Measurements from ENCODE around the gene IPO5. TPM values are rescaled to one million over a fixed set of nuclear protein-coding genes. Genes with fewer than 3 reads are reported as not detected.
"Not testable (repeated sequence)": the region's sequence is repeated elsewhere in the genome, so short reads cannot be mapped to it uniquely, and the experiment has no call there.

IPO5 gene
- total RNA-seq, 1 donor from 2014 or later, result 82.2 TPM

DNA sequence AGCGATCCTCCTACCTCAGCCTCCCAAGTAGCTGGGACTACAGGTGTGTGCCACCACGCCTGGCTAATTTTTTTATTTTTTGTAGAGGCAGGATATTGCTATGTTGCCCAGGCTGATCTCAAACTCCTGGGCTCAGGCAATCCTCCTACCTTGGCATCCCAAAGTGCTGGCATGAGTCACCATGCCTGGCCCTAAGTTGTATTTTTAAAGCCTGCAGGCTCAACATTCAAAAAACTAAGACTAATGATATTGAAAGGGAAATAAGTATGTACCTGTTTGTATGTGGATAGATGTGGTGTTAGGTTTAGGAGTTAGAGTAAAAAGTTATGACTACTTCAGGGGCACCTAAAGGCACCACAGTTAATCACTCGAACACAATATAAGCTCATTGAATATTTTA lies 5.4 kb upstream of the IPO5 start:
- DNase-seq (ENCODE audit: extremely low read depth, low read depth, low spot score), result no peak

DNA sequence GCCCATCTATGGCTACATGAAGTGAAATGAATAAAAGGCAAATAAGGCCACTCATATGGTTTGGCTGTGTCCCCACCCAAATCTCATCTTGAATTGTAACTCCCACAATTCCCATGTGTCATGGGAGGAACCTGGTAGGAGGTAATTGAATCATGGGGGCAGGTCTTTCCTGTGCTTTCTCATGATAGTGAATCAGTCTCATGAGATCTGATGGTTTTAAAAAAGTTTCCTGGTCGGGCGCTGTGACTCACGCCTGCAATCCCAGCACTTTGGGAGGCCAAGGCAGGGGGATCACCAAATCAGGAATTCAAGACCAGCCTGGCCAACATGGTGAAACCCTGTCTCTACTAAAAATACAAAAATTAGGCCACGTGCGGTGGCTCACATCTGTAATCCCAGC lies 4.2 kb upstream of the IPO5 start:
- DNase-seq (ENCODE audit: extremely low read depth, low read depth, low spot score), result not testable (repeated sequence)

DNA sequence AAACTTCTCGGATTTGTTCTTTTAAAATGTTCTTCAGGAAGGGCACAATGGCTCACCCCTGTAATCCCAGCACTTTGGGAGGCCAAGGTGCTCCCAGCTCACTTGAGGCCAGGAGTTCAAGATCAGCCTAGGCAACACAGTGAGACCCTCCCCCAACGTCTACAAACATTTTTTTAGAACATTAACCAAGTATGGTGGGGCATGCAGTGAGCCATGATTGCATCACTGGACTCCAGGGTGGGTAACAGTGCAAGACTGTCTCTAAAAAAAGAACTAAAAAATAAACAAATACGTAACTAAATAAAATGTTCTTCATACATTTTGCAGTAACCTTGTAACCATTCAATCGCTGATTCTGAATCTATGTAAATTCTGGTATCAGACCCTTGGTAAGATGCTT lies 2.1 kb upstream of the IPO5 start:
- DNase-seq (ENCODE audit: extremely low read depth, low read depth, low spot score), result no peak

DNA sequence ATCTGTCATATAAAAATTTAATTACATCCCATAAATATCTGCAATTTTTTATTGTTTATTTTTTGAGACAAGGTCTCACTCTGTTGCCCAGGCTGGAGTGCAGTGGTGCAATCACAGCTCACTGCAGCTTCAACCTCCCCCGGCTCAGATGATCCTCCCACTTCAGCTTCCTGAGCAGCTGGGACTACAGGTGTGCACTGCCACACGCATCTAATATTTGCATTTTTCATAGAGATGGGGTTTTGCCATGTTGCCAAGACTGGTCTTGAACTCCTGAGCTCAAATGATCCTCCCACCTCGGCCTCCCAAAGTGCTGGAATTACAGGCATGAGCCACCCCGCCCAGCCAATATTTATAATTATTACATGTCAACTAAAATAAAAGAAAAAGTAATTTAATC lies 644 bp upstream of the IPO5 start:
- not testable (repeated sequence) for DNase-seq (ENCODE audit: extremely low read depth, low read depth, low spot score)

DNA sequence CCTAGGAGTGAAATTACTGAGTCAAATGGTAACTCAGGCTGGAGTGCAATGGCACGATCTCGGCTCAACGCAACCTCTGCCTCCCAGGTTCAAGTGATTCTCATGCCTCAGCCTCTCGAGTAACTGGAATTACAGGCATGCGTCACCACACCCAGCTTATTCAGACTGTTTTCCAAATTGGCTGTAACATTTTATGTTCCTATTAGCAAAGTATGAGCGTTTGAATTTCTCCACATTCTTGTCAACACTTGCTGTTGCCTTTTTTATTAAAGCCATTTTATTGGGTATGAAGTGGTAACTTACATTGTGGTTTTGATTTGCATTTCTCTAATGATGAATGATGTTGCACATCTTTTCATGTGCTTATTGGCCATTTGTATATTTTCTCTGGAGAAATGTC lies 7.9 kb downstream of the IPO5 start:
- DNase-seq (ENCODE audit: extremely low read depth, low read depth, low spot score), result no peak

DNA sequence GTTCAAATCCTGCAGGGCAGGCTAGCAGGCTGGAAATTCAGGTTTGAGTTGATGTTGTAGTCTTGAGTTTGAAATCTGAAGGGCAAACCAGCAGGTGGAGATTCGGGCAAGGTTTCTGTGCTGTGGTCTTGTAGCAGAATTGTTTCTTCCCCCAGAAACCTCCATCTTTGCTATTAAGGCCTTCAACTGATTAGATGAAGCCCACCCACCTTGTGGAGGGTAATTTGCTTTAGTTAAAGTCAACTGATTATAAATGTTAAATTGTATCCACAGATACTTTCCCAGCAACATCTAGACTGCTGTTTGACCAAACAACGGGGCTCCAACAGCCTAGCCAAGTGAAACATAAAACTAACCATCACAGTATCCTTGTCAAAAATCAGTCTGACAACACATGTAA lies 9.4 kb downstream of the IPO5 start:
- DNase-seq (ENCODE audit: extremely low read depth, low read depth, low spot score), result no peak

DNA sequence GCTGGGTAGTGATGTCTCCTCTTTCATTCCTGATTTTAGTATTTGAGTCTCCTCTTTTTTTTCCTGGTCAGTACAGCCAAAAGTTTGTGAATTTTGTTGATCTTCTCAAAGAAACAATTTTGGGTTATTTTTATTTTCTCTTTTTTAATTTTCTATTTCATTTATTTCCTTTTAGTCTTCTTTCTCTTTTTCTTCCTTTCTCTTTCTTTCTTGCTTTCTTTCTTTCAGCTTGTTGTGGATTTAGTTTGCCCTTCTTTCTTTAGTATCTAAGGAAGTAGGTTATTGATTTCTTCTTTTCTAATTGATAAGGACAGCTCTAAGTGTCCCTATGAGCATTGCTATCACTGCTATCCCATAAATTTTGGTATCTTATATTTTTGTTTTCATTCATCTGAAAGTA lies 13.8 kb downstream of the IPO5 start:
- DNase-seq (ENCODE audit: extremely low read depth, low read depth, low spot score), result no peak

DNA sequence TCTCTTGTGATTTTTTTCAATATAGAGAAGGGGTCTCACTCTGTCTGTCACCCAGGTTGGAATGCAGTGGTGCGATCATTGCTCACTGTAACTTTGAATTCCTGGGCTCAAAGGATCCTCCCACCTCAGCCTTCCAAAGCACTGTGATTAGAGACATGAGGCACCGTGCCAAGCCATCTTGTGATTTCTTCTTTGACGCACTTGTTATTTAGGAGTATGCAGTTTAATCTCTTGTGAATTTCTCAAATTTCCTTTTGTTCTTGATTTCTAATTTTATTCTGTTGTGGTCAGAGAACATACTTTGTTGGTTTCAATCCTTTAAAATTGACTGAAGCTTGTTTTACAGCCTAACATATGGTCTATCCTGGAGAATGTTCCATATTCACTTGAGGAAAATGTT lies 14.5 kb downstream of the IPO5 start:
- DNase-seq (ENCODE audit: extremely low read depth, low read depth, low spot score), result no peak

DNA sequence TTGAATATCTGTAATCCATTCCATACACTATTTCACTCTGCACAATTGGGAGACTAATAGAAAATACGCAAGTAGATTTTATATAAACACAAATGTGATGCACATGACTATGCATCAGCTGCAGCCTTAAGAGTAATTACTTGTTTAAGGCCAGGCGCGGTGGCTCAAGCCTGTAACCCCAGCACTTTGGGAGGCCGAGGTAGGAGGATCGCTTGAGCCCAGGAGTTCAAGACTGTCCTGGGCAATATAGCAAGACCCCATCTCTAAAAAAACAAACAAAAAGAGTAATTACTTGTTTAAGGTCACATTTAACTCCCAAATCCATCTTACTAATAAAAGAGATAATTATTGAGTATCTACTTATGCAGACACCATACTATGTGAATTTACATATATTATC lies 18.0 kb downstream of the IPO5 start:
- DNase-seq (ENCODE audit: extremely low read depth, low read depth, low spot score), result no peak

DNA sequence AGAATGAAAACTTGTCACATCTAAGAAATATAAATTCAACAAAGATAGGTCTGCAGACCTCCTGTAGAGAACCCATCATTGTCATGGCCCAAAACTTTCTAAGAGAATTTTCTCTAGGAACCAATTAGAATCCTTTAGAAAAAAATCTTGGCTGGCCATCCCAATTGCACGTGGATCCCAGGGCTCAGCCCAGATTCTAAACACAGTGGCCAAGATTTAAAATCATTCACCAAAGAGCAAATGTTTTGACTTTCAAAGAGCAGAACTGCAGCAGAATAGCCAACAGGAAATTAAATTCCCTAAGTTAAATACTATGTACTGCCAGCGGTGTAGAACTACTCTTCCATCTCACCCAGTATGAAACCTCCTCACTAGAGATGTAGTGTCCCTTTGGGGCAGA lies 21.3 kb downstream of the IPO5 start:
- DNase-seq (ENCODE audit: extremely low read depth, low read depth, low spot score), result no peak

DNA sequence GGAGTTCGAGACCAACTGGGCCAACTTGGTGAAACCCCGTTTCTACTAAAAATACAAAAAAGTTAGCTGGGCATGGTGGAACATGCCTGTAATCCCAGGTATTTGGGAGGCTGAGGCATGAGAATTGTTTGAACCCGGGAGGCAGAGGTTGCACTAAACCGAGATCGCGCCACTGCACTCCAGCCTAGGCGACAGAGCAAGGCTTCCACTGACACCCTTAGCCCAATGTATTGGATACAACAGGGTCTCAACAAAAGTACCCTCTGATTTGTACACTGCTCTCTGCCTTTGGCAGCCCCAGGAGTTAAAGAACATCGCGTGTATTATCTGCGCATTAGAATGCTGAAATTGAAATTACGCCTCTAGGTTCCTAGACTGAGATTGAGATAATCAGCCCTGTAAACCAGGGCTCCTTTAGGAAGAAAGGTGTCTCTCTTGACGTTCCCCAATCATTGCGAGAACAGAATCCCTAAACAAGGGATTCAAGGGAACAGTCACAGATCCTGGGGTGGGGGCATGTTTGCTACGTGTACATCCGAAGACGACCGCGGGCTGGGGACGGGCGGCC lies 21.9 kb downstream of the IPO5 start:
- DNase-seq (ENCODE audit: extremely low read depth, low read depth, low spot score), result no peak

DNA sequence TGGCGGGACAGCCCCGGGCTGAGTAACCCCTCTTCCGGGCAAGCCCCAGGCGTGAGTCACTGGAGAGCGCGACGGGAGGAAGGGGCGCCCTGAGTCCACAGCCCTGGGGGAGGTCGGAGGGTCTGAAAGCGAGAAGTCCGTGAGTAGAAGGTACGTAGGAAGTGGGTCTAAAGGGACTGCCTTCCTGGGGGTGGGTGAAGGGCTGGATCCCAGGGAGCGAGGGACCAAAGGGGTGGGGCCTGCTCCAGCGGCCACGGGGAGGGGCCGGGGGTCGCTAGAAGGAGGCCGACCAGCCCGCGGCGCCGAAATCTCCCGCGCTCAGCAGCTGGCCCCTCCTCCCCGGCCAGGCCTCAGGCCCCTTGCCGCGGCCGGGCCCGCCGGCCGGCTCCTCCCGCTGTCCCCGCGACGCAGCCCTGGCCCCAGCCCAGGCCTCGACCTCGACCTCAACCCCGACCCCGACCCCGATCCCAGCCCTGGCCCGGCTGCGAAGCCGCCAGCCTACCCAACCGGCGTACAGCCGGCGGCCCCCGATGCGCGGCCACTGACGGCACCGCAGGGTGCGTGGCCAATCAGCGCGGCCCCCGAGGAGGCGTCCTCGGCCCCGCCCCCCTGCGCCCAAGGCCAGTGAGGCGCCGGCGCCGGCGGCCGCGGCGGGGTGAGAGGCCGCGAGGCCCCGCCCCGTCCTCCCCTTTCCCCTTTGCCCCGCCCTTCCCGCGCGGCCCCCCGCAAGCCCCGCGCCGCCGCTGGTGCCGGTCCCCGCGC lies 22.6 kb downstream of the IPO5 start:
- no peak for DNase-seq (ENCODE audit: extremely low read depth, low read depth, low spot score)

DNA sequence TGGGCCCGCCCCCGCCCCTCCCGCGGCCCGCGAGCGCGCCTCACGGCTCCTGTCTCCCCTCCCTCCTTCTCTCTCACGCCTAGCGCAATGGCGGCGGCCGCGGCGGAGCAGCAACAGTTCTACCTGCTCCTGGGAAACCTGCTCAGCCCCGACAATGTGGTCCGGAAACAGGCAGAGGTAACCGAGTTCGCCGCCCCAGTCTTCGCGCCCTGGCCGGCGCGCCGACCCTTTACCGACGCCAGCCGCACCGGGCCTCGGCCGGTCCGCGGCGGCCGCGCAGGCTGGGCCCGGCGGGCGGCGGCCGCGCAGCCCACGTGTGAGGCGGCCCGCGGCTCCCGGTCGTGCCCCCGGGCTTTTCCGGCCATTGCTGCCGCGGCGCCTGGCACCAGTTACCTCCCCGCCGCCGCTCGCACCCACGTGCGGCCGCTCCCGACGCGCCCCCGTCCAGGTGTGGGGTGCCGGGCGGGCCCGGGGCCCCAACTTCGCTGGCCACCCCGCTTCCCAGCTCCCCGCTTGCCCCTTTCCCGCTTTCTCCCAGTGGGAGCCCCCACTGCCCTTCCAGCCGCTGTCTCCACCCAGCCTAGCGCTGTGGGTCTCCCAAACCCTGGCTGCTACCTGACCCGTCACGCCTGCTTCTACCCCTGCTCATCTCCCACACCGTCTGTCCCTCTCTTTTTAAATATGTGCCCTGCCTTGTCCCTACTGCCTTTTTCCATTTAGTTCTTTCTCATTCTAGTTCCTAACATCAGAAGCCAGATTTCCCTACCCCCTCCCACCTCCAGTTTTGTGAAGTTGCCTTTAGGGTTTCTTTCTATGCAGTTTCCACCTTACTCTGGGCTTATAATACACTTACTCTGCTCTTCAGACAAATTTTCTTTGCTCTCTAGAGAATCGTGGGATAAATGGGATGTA lies 23.4 kb downstream of the IPO5 start:
- no peak for DNase-seq (ENCODE audit: extremely low read depth, low read depth, low spot score)

DNA sequence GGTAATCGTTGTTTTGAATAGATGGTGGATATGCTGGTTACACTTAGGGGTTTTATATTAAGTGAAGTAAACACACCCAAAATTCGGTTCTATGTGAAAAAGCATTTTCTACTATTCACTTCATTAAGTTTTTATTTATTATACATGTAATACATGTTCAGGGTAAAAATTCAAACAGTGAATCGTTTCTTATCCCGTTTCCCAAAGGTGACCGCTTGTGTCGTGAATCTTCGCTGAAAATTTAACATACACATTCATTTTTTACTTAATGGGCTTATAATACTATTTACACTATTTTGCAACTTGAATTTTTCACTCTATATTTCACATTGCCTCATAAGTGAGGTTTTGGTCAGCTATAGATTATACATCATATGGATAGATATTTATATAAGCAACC lies 24.5 kb downstream of the IPO5 start:
- DNase-seq (ENCODE audit: extremely low read depth, low read depth, low spot score), result no peak

DNA sequence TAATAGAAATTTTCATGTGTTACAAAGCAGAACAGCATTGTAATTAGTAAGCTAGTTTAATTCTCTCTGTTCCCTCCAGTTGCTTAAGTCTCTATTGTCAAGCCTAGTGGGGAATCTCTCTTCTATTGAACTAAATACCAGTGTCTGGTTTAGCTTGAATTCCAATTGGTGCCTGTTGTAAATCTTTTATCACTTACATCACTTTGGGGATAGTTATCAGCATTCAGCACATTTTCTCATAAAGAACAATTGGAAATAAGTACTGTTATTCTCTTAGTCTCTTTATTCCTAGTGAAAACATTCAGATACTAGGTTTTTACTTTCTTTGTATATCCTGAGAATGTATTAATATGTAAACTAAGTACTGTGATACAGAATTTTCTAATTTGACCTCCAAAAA lies 25.2 kb downstream of the IPO5 start:
- no peak for DNase-seq (ENCODE audit: extremely low read depth, low read depth, low spot score)

DNA sequence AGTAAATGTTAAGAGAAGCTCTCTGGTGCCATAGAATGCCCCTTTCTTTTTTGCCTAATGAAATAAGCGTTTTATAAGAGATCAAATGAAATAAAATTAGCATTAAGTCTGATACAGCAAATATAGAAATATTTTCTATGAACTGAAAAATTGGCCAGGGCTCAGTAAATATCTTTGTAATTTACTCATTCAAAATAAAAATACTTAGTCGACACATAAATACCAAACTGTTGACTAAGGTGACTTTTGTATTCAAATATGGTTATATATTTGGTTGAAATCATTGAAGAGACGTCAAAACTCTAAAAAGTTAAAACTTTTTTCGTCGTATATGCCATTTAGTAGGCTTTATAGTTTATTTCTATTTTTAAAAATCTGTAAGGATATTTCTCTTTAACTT lies 25.6 kb downstream of the IPO5 start:
- DNase-seq (ENCODE audit: extremely low read depth, low read depth, low spot score), result no peak

DNA sequence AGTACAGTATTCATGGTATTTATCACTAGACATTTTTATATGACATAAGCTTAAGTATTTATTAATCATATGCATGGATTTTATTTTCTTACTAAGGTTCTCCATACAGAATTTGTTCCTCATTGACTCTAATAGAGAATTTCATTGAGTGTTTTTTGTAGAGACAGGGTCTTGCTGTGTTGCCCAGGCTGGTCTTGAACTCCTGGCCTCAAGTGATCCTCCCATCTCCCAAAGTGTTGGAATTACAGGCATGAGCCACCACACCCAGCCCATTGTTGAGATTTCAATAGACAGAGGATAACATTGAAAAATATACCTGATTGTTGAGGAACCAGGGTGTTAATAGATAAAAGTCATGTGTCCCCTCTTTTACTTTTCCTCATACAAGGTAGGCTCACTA lies 26.1 kb downstream of the IPO5 start:
- no peak for DNase-seq (ENCODE audit: extremely low read depth, low read depth, low spot score)

DNA sequence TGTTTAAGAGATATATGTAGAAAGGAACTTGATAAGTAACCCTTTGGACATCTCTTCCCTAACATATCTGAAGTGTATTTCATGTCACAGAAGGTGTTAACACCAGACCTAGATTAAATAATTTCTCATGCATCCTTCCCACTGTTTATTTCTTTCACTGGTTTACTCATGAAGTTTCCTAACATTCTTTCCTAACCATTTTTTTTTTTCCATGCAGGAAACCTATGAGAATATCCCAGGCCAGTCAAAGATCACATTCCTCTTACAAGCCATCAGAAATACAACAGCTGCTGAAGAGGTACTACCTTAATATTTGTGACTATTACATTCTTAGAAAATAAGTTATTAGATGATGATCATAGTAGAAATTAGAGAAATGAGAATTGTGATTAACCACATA lies 28.8 kb downstream of the IPO5 start:
- no peak for DNase-seq (ENCODE audit: extremely low read depth, low read depth, low spot score)

DNA sequence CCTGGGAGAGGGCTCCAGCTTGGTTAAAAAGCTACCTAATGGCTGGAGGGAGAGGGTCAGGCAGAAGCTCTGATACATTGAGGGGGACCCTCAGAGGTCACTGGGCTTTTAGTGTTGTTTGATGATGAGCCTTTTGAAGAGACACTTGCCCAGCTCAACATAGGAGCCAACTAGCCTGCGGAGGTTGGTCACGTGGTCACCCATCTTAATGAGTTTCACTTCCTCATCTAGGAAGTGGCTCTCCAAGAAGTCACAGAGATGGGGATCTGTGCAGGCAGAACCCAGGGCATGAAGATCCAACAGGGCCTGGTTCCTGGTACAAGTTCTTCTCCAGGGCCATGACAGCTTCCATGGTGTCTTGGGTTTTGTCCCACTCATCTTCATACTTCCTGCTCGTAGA lies 33.4 kb downstream of the IPO5 start:
- no peak for DNase-seq (ENCODE audit: extremely low read depth, low read depth, low spot score)

DNA sequence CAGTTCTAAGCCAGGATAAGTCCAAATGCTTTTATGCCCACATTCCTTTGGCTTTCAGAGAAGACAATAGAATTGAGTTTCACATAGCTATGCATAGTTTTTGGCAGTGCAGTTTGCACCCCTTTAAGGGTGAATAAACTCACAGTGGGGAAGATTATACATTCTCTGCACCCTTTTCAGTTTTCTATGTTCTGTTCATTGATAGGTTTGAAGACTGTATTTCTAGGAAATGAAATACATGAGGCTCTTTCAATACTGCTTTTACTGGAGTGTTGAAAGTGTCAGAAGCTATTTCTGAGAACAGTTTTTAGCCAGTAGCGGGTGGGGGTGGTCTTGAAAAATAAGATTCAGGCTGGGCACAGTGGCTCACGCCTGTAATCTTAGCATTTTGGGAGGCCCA lies 46.2 kb downstream of the IPO5 start:
- DNase-seq (ENCODE audit: extremely low read depth, low read depth, low spot score), result no peak

DNA sequence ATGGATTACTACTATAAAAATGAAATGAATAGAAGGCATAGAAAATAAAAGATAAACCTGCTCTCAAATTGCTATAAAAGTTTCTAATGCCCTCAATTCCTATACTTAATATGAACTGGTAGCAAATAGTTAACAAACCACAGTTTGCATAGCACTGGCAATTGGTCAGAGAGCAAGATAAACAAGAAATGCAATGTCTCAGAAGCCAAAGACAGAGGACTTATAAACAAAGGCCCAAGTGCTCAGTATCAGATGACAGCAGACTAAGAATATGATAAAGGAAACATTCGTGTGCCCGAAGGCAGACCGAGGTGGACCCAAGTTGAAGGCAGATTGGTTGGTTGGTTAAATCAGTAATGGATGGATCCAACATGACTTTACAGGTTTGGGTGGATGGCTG lies 50.6 kb downstream of the IPO5 start:
- no peak for DNase-seq (ENCODE audit: extremely low read depth, low read depth, low spot score)

DNA sequence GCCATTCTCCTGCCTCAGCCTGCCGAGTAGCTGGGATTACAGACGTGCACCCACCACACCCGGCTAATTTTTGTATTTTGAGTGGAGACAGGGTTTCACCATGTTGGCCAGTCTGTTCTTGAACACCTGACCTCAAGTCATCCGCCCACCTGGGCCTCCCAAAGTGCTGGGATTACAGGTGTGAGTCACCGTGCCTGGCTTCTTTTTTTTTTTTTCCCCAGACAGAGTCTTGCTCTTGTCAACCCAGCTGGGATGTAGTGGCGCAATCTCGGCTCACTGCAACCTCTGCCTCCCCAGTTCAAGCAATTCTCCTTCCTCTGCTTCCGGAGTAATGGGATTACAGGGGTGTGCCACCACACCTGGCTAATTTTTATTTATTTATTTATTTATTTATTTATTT lies 51.5 kb downstream of the IPO5 start:
- DNase-seq (ENCODE audit: extremely low read depth, low read depth, low spot score), result not testable (repeated sequence)

All from glomerular endothelial cell (primary cell).